ENCODE results near the gene CD63. TPM values are rescaled to one million over a fixed set of nuclear protein-coding genes. Genes with fewer than 3 reads are reported as not detected.

The CD63 gene
- total RNA-seq, 4 donors from 2014 or later: 427 to 723 (median 581) TPM

- Histone ChIP-seq H3K27me3 (no peaks in the 10 kb centered on the region), H3K4me1 (peaks cover 17 to 48% (median 31%) of the 10 kb centered on the region in 4 donors), H3K27ac (peak overlapping the region; percentile 96 to 99 (median 98)), H3K4me3 (peak overlapping the region; percentile 87 to 99 (median 92)), H3K36me3 (no peaks in the 10 kb centered on the region), H3K9me3 (no peaks in the 10 kb centered on the region)
- DNase-seq: no peak
- 11 to 12% methylated on average over 6 to 19 of the region's 19 CpGs for WGBS, 2 donors (ENCODE audit: low coverage in 1 of 2)
- in situ Hi-C loops (cut with MboI; ENCODE audit: low pct_ligation_motif_present in 1 of 4, low pct_unique_long_range_greater_than_20kb in 1 of 4, low sequenced_read_pairs in 3 of 4): loop anchor here (5.0 to 10.0 kb wide), 4 partner anchors 85 to 385 kb away; partner anchors contain the start of genes DGKA (in 1 of the 4), ORMDL2 (in 1 of the 4), PYM1 (in 1 of the 4) and RPL41 (in 1 of the 4)
- TF ChIP-seq POLR2A (IDR thresholded peaks at IDR 0.05) (no peak), POLR2AphosphoS5 (IDR thresholded peaks at IDR 0.05) (peak in 2 of 3 donors; percentile 26 to 74), CTCF (IDR thresholded peaks at IDR 0.05) (no peak)
- intact Hi-C loops (cut with DNase I; ENCODE audit: low total_unique reads): no loop called here
Measured at GRCh38 chr12:55729819-55730818, 1.3 kb upstream of the CD63 start.

- Histone ChIP-seq H3K9me3 (no peaks in the 10 kb centered on the region), H3K27me3 (no peaks in the 10 kb centered on the region), H3K27ac (peak overlapping the region; percentile 96 to 99 (median 98)), H3K4me3 (peak overlapping the region; percentile 87 to 99 (median 92)), H3K36me3 (no peaks in the 10 kb centered on the region), H3K4me1 (peaks cover 31 to 65% (median 45%) of the 10 kb centered on the region in 4 donors)
- 1% methylated on average over 49 of the region's 61 CpGs; no CpG with 5 or more reads in 1 of the 2 donors for WGBS, 2 donors (ENCODE audit: low coverage in 1 of 2)
- peak in 1 of 3 donors; percentile 3 for TF ChIP-seq POLR2AphosphoS5 (IDR thresholded peaks at IDR 0.05)
- no peak for TF ChIP-seq EP300 (IDR thresholded peaks at IDR 0.05; ENCODE audit: low read depth)
- DNase-seq: peak; percentile 81
- in situ Hi-C loops (cut with MboI; ENCODE audit: low pct_ligation_motif_present in 1 of 4, low pct_unique_long_range_greater_than_20kb in 1 of 4, low sequenced_read_pairs in 3 of 4): loop anchor here in 1 of 4 donors (10.0 kb wide), 1 partner anchor 386 kb away; the partner anchor contains the start of genes RPL41 and ZC3H10
- intact Hi-C loops (cut with DNase I; ENCODE audit: low total_unique reads): no loop called here
Measured at GRCh38 chr12:55728186-55728938, 447 bp downstream of the CD63 start.

- H3K4me3 ChIP-seq: peak overlapping the region; percentile 87 to 99 (median 92)
- intact Hi-C loops (cut with DNase I; ENCODE audit: low total_unique reads): no loop called here
- H3K27me3 ChIP-seq: no peaks in the 10 kb centered on the region
- peaks cover 33 to 72% (median 49%) of the 10 kb centered on the region in 4 donors for H3K4me1 ChIP-seq
- in situ Hi-C loops (cut with MboI; ENCODE audit: low pct_ligation_motif_present in 1 of 4, low pct_unique_long_range_greater_than_20kb in 1 of 4, low sequenced_read_pairs in 3 of 4): loop anchor here in 1 of 4 donors (10.0 kb wide), 1 partner anchor 387 kb away; the partner anchor contains the start of genes RPL41 and ZC3H10
- TF ChIP-seq POLR2AphosphoS5 (IDR thresholded peaks at IDR 0.05): peak; percentile 3 to 8 (median 5)
- TF ChIP-seq CTCF (IDR thresholded peaks at IDR 0.05): no peak
- TF ChIP-seq POLR2A (IDR thresholded peaks at IDR 0.05): peak; percentile 20
- TF ChIP-seq EP300 (IDR thresholded peaks at IDR 0.05; ENCODE audit: low read depth): no peak
- WGBS, 2 donors (ENCODE audit: low coverage in 1 of 2): 12 to 13% methylated on average over 3 to 9 of the region's 9 CpGs
- H3K27ac ChIP-seq: peak overlapping the region; percentile 96 to 99 (median 98)
- H3K36me3 ChIP-seq: no peaks in the 10 kb centered on the region
- no peaks in the 10 kb centered on the region for H3K9me3 ChIP-seq
- DNase-seq: peak; percentile 59
Measured at GRCh38 chr12:55727643-55728185, 1.1 kb downstream of the CD63 start.

DNA sequence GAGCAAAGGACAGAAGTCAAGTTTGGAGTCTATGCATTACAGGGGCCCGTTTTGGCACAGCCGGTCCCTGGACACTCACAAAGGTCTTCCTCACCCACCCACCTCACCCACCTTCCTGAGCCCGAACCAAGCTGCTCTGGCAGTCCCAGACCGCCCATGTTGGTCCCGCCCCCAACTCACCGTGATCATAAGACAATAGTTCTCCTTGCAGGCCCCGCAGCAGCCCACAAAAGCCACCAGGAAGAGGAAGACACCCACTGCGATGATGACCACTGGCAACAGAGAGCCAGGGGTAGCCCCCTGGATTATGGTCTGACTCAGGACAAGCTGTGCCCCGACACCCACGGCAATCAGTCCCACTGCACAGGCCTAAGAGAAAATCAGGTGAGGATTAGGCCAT is 1.8 kb downstream of the CD63 start:
- WGBS, 2 donors (ENCODE audit: low coverage in 1 of 2): 43% methylated on average over 10 of the region's 10 CpGs; no CpG with 5 or more reads in 1 of the 2 donors
- intact Hi-C loops (cut with DNase I; ENCODE audit: low total_unique reads) (no loop called here), in situ Hi-C loops (cut with MboI; ENCODE audit: low pct_ligation_motif_present in 1 of 4, low pct_unique_long_range_greater_than_20kb in 1 of 4, low sequenced_read_pairs in 3 of 4) (loop anchor here in 1 of 4 donors (10.0 kb wide), 1 partner anchor 388 kb away; the partner anchor contains the start of genes RPL41 and ZC3H10)
- Histone ChIP-seq H3K4me3 (peak overlapping the region in 3 of 4 donors; percentile 87 to 93 (median 92)), H3K27ac (peak overlapping the region; percentile 96 to 99 (median 98)), H3K9me3 (no peaks in the 10 kb centered on the region), H3K36me3 (no peaks in the 10 kb centered on the region), H3K27me3 (no peaks in the 10 kb centered on the region), H3K4me1 (peaks cover 33 to 79% (median 56%) of the 10 kb centered on the region in 4 donors)
- no peak for TF ChIP-seq EP300 (IDR thresholded peaks at IDR 0.05; ENCODE audit: low read depth)
- DNase-seq: no peak

Data from transverse colon (tissue), 4 donors.